Skin of body (tissue), 2 donors: ENCODE results near the gene TMEM182. TPM values are rescaled to one million over a fixed set of nuclear protein-coding genes. Genes with fewer than 3 reads are reported as not detected.
A peak's percentile ranks its signal among the peaks of the same experiment; 100 is the strongest.

Experiments
- DNase-seq: peaks from one replicate; lab custom pipeline; 2025; lab: John Stamatoyannopoulos, UW
- total RNA-seq: library from RNA; depleted of rRNA; stranded (reverse); fragments of >200 nt; gene quantifications from one replicate; pipeline ENCODE4 v1.2.3, GENCODE V29; 2014

Gene TMEM182
- total RNA-seq, 1 donor from 2014 or later: 32.6 TPM

DNA sequence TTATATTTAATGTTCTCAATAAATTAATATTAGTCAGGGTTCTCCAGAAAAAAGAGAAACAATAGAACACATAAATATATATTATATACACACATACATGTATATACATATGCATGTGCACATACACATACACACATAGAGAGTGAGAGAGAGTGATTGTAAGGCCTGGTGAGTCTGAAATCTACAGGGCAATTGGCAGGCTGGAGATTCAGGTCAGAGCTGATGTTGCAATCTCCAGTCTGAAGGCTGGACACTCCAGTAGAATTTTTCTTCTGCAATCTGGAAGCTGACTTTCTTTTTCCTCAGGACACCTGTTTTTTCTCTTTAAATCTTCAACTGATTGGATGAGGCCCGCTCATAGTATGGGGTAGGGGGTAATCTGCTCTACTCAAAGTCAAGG, 3.2 kb downstream of the TMEM182 start:
- DNase-seq: no peak

DNA sequence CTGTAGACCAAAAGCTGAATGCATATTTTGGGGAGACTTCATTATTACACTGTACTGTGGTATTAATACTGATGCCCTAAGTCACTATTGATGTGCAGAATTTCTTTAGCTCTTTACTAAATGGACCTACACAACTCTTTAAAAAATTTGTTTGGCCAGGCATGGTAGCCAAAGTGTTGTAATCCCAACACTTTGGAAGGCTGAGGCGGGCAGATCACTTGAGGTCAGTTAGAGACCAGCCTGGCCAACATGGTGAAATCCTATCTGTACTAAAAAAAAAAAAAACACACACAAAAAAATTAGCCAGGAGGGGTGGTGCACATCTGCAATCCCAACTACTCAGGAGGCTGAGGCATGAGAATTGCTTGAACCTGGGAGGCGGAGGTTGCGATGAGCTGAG, 6.4 kb downstream of the TMEM182 start:
- no peak for DNase-seq

DNA sequence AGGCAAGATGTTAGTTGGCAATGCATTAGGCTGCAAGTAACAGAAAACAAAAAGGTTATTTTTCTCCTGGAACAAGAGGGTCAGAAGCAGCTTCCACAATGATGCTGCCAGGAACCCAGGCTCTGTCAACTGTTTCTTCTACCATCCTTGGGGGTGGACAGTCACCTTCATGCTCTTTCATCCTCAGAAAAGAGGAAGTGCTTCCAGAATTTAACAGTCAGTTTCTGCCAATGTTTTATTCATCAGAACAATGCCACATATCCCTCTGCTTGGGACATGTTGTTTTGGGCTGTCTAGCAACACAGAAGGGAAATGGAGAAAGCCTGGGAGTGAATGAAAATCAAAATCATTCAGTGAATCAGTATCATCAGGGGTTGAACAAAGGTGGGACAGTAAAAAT, 7.1 kb downstream of the TMEM182 start:
- no peak for DNase-seq

DNA sequence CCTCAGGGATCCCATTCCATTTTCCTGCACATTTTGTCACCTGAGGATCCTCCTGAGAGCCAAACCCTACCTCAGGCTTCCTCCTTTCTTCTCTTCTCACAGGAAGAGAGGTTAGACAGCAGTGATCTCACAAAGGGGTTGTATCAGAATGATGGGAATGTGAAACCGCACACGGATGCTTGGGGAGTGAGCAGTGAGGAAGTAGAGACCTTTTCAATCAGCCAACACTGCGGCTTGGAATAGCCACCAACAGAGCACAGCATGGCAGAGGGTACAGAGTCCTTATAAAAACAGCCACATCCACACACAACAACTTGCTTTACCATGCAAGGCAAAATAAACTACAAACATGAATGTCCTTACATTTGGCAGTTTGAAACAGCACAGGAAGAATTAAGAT, 8.7 kb downstream of the TMEM182 start:
- DNase-seq: no peak

DNA sequence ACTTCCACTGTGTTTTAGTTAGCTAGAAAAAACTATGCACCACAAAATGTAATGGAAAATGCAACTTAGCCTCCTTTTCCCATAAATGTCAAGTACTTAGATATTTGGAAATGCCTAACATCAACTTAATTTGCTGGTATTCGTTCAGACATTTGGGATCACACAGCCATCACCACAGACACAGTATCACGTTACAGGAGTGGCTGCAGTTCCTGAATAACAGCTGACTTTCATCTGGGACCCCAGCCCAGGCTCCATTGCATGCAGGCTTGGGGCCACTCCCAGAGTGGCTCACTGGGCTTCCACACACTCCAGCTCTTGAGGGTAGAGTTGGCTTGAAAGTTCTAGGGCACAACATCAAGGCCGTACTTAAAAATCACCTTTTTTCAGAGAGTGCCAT, 9.3 kb downstream of the TMEM182 start:
- DNase-seq: no peak

DNA sequence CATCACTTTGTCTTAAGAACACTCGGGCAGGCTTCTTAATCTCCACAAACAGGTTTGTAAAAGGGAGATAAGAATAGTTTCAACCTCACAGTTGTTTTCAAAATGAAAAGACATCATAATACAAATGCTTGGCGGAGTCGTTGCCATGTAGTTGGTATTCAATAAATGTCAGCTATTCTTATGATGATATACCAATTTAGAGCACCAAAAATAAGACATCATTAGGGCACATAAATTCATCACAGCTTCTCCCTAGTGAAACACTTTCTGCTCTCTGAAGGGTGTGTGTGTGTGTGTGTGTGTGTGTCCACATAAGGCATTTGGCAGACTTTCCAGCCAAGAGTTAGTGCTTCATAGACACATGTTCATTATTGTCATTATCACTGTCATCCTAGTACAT, 10.8 kb downstream of the TMEM182 start:
- no peak for DNase-seq

DNA sequence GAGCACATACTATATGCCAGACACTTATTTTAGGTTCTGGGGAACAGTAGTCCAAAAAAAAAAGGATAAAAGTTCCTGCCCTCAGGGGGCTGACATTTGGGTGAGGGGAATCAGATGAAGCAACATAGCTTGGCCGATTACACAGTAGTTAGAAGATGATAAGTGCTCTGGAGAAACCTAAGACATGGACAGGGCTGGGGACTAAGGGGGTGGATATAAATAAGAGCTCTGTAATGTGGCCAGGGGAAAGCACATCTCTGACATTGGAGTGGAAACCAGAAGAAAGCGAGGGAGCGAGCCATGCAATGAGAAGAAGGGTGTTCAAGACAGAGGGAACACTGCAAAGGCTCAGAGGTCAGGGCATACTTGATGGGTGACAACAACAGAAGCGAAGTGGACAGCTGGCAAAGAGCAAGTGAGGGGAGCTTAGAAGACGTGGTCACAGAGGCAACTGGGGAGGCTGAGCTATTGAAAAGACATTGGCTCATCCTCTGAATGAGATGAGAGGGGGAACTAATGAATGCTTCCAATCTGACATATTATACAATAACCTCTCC, 11.4 kb downstream of the TMEM182 start:
- DNase-seq: no peak

DNA sequence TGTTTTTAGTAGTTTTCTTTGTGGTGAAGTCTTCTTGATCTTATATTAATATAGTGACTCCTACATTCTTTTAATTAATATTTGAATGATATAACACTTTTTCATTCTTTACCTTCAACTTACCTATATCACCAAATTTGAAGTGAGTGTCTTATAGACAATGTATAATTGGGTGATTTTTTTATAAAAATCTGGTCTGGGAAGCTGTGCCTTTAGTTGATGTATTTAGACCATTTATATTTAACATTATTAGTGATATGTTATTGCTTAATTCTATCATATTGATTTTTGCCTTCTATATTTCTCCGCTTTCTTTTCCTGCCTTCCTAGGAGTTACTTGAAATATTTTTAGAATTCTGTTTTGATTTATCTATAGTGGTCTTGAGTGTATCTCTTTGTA, 16.4 kb downstream of the TMEM182 start:
- DNase-seq: no peak

DNA sequence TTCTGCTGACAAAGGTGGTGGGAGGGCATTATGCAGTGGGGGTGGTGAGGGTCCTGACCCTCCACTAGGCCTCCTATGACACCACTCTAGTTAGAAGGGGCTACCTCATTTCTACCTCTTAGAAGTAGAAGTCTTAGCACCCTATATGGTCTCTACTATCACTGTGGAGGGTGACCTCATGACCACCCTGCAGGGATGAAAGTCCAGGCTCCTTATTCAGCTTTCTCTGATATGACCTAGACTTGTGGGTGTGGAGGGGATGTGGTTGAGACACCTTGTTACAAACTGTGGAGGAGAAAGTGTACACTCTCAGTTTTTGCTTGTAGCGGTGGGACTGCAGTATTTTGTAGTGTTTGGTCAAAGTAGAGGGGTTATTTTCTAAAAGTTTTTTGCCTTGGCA, 18.6 kb downstream of the TMEM182 start:
- DNase-seq: no peak

DNA sequence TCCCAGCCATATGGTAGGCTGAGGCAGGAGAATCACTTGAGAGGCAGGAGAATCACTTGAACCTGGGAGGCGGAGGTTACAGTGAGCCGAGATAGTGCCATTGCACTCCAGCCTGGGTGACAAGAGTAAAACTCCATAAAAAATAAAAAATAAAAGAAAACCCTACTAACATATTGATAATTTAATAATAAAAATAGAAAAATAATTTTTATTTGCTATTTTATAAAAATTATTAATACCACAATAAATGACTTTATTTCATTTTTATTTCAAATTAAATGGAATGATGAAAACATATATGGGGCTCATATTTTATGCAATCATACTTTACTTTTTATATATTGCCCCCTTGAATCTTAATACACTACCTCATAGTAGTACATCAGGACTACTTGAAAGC, 20.4 kb downstream of the TMEM182 start:
- no peak for DNase-seq

DNA sequence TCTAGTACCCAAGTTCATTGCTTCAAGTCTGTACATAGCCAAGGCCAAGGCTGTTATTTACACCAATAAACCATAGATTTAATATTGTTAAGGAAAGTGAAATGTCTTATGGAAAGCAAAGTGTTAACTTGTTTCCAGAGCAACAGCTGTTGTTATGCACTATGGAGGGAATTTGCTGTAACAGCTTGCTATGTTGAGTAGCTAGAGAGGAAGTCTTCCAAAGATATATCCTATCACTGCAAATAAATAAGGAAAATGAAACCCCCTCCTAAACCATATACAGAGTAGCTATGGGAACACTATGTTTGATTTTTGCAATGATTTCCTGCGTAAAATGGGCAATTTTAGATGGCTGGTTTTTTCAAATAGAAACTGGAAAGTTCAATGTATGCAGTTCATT, 21.1 kb downstream of the TMEM182 start:
- peak; percentile 56 for DNase-seq

DNA sequence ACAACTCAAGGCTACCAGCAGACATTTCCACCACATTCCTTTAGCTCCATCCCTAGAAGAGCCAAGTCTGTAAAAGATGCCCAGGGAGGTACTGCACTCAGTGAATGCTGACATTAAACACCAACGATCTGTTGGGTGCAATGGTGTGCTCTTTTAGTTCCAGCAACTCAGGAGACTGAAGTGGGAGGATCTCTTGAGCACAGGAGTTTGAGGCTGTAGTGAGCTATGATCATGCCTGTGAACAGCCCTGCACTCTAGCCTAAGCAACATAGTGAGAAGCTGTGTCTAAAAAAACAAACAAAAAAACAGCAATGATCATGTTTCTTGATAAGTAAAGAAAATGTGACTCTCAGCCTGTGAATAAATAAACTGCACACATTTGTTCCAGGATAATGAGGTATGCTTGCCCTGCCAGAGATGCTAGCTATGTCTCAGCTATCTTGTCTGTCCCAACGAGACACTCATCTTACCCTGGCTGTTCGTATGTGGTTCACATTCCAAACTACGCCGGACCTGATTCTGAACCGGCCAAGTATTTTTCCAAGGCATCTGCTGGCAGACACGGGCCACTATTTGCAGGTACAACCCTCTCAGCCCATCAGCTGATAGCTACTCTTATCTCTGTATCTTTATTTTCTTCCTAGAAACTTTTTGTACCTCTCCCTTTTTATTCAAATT, 21.8 kb downstream of the TMEM182 start:
- no peak for DNase-seq

DNA sequence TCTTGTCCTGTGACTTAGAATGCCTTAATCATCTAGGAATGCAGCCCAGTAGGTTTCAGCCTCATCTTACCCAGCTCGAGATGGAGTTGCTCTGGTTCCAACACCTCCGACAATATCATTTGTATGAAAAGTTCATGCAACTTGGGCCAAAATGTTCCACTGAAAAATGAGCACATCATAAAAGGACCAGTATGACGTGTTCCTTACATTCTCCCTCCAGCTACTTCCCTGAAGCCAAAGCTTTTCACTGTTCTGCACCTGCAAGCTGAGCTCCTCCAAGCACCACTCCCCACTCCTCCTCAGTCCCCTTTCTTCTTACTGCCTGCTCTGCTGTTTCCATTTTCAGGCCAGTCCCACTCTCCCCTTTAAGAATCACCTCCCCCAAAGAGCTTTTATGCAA, 23.1 kb downstream of the TMEM182 start:
- DNase-seq: no peak

DNA sequence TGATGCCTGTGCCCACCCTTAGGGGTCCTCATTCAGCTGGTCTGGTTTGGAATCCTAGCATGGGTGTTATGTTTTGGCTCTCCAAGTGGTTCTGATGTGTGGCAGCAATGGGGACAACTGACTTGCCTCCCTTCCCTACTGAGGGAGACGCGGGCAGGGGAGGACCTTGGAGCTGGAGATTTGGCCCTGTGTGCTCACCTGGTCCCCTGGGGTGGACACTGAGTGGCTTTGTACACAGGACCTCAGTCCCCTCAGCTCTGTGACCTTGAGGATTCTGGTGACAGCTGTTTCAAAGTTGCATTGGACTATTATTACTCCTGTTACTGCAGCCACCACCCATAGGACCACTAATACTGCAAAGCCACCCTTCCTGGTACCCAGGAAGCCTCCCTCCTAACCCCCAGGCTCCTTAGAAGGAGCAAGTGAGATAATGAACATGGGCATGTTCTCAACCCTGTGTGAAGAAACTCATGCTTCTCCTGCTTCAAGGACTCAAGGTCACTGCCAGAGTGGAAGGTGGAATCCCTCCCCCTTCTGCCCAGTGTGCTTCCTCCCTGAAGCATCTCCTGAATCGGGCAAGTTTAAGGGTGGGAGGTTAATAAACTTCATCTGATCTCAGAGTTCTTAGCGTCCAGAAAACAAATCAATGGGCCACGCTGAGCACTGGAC, 26.5 kb downstream of the TMEM182 start:
- DNase-seq: no peak

DNA sequence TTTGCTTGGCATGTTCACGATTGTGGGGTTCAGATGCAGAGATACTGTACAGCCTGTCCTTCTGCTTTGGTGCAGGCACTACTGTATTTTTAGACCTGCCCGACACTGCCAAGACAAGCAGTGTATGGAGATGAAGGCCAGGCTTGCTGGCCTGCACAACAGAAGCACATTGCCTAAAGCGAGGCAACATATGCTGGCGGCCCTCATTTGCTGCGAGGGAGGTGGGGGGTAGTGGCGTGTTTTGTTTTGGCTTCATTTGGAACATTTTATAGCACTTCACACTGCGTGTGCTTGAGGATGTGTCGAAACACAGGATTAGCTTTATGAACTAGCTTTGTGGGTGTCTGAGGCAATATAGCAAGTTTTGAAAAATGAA, 27.0 kb downstream of the TMEM182 start:
- DNase-seq: peak; percentile 6

DNA sequence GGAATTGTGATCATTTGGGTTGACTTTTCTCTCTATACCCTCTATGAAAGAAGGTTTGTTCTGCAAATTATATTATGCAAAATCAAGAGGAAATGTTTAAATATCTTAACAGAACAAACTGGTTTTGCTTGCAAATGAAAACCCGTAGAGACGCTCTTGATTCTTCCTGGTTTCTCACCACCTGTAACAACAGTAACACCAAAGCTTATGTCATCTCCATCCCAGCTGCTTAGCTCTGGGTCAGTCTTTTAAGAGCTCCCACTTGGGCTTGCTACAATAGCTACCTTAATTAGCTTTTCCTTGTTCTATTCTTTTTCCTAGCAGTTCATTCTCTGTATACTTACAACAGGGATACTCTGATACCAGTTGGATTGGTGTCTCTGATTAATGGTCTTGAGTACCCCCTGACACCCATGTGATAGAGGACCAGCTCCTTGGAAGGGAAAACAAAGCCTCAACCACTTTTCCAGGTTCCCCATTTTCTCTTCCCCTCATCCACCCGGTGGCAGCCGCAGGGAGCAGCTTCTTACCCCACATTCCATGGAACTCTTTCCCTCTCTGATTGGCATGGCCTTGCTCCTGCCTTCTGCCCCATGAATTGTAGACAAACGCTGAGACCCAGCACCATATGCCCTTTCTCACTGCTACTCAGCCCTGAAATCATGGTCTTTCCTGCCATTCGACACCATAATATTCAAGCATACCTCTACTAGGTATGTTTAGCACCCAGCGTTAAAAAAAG, 27.7 kb downstream of the TMEM182 start:
- DNase-seq: no peak

DNA sequence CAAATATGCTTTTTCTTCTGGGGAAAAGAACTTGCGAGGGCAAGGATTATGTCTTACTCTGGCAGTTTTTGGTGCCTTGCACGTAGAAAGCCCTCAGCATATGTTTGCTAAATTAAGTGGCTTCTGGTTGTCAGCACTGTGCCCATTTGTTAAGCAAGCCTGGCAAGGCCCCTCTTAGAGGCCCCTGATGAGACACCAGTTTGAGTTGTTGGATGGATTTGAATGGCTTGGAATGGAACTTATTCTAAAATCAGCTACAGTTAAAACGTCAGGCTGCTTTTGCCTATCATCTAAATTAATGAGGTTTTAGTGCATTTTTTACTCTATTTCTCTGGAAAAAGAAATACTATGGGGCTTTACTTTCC, 28.2 kb downstream of the TMEM182 start:
- no peak for DNase-seq

DNA sequence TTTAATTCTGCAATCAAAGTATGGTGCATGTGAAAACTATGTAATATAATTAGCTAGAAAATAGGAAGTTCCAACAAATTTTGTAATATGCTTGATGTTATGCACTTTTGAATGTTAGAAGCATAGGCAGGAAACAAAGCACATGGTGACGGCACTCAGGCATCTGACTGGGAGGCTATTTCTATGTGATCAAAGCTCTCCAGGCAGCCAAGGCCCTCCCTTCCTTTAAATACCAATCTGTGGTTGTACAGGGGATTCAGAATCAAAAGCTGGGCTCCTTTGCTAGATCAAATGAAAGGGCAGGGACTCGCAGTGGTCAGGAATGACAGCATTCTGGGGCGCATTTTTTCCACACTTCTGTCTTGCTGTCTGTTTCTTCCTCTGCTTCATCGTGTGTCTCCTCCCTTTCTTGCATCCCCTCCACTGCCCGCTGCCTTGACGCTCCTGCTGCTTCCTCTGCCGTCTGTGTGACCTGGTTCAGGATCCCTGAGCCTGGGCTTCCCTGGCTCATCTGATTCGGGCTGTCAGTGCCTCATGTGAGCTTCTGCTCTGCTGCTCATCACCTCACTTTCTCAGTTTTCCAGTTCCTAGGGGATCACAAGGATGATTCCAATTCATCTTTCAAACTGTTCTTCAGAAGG, 30.9 kb downstream of the TMEM182 start:
- no peak for DNase-seq

DNA sequence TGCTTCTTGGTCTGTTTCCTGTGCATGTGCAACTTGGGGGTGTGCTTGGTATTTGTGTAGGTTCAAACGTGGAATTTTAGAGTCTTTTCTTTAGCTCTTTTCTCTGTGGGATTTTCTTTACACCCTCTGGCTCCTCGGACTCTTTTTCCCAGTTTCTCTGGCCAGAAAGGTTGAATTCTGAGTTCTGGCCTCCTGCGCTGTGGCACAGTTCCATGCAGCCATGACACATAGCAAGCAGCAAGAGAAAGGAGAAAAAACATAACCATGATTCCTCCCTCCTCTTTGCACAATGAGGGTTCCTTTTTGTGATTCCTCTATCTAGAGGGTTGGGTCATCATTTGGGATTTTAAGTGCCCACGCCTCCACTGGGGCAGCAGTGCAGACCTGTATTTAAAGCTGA, 33.8 kb downstream of the TMEM182 start:
- no peak for DNase-seq

DNA sequence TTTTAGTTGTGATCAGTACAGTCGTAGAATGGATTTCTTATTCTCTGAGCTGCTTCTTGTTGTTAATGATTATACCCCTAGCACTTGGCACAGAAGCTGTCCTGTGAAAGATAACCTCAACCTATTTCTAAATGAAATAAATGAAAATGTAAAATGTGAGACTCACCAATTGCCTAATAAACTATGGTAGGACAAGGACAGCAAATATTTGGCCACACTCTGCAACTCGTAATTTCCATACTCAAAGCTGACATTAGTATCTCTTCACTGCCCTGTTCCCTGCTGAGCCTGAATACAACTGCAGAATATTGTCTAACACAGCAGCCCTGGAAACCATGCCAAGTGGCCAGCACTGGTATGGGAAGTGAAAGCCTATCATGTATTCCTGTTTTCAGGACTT, 34.5 kb downstream of the TMEM182 start:
- no peak for DNase-seq

DNA sequence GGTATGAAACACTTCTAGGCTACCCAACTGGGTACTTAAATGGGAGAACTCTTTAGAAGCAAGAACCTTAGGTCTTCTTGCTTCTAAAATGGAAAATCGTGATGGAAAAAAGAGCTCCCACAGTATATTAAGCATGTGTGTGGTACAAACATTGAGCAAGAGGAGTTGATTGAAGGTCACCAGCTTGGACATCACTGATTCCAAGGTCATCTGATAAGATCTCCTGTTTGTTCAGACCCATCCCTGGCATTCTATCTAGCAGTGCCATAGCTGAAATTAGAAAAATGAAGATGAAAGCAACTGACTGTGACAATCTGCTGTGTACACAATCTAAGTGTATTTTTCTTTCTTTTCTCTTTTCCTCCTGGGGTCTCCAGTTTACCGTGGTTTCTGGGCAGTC, 35.7 kb downstream of the TMEM182 start:
- no peak for DNase-seq

DNA sequence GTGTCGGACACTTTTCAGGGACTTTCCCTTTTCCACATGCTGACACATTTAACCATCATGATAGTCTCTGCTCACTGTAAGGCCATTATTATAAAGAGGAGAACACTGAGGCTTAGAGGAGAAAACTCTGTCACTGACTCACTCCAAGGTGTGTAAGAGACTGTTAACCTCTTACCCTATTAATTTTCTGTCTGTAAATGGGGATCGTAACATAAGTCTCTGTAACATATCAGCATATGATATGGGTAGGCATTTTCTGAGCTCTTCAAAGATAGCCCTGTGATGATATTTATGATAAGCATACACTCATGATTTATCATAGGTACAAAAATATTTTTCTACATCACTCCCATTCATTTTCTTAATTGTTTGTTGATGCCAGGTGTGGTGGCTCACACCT, 36.4 kb downstream of the TMEM182 start:
- no peak for DNase-seq
